Fibroblast of gingiva (primary cell): ENCODE results near the gene GLT1D1.
"Not testable (repeated sequence)": the region's sequence is repeated elsewhere in the genome, so short reads cannot be mapped to it uniquely, and the experiment has no call there.

Experiments used
- DNase-seq: peaks from one replicate; pipeline ENCODE4 v3.0.0-alpha.2; 2011; ENCODE audit warnings: low read depth

GLT1D1 gene

GRCh38 chr12:128852885-128853599 is at the start of gene GLT1D1:
Gene GLT1D1 (plus strand): TSS chr12:128853478. CDS start chr12:128853582, 104 bp downstream.
- DNase-seq: no peak

GRCh38 chr12:128803788-128804187 is 49.5 kb upstream of the GLT1D1 start:
- no peak for DNase-seq

- DNase-seq: no peak
Observed at GRCh38 chr12:128804762-128805161, 48.5 kb upstream of the GLT1D1 start.

- DNase-seq: not testable (repeated sequence)
Observed at GRCh38 chr12:128805406-128805805, 47.9 kb upstream of the GLT1D1 start.

DNA sequence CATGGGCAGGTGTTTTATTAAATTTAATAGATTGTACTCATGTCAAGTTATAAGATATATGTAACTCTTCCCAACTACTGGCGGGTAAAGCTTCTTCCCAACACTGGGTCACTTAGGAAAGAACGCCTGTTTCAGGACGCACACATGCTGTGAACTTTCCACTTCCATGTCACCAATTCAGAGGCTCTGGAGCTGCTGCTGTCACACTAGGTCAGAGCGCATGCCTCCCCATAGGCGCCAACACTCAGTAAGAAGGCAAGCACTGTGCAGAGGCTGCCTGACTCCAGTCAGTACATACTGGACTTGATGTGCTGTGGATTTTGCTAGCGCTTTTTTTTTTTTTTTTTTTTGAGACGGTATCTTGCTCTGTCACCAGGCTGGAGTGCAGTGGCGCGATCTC is 46.7 kb upstream of the GLT1D1 start:
- no peak for DNase-seq

DNA sequence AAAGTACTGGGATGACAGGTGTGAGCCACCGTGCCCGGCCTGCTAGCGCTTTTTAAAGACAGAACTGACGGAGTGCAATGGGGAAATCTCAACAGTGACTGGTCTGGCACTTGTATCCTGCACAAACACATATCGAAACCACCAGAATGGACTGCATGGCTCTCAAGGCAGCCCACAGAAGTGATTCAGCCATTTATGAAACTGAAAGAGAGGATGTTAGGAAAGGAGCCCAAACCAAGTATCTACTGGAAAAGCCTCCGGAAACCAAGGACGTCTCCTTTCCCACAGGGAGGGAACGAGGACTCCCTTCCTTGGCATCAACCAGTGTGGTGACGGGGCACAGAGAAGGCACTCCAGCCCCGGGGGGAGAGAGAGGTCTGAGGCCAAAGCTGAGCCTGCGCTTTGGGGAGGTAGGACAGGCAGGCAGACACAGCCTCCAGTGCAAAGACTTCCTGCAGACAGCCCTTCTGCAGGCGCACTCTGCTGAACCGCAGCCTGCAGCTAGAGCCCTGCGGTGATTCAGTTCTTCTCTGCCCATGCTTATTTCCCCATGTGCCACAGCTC is 46.0 kb upstream of the GLT1D1 start:
- DNase-seq: peak; percentile 41

GRCh38 chr12:128808651-128809050 is 44.6 kb upstream of the GLT1D1 start:
- no peak for DNase-seq

- DNase-seq: peak; percentile 20
Observed at GRCh38 chr12:128810182-128811127, 42.8 kb upstream of the GLT1D1 start.

DNA sequence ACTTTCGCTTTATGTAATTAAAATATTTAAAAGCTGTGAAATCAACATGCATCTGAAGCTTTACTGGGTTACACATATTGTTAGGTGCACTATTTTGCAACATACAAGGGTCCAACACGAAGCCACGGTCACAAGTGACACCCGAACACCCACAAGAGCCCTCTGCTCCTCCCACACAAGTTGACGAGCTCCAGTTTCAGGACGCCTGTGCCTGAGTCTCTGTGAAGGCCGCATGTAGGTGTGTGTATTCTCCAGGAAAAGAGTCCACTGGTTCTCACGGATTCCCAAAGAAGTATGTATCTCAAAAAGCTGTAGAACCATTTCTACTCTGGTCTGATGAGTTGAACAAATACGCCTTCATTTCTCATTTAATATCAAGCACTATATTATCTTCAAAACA is 41.5 kb upstream of the GLT1D1 start:
- no peak for DNase-seq

GRCh38 chr12:128813392-128813791 is 39.9 kb upstream of the GLT1D1 start:
- peak; percentile 46 for DNase-seq

- peak; percentile 21 for DNase-seq
Observed at GRCh38 chr12:128813883-128814282, 39.4 kb upstream of the GLT1D1 start.

GRCh38 chr12:128814411-128815261 is 38.6 kb upstream of the GLT1D1 start:
- DNase-seq: no peak

DNA sequence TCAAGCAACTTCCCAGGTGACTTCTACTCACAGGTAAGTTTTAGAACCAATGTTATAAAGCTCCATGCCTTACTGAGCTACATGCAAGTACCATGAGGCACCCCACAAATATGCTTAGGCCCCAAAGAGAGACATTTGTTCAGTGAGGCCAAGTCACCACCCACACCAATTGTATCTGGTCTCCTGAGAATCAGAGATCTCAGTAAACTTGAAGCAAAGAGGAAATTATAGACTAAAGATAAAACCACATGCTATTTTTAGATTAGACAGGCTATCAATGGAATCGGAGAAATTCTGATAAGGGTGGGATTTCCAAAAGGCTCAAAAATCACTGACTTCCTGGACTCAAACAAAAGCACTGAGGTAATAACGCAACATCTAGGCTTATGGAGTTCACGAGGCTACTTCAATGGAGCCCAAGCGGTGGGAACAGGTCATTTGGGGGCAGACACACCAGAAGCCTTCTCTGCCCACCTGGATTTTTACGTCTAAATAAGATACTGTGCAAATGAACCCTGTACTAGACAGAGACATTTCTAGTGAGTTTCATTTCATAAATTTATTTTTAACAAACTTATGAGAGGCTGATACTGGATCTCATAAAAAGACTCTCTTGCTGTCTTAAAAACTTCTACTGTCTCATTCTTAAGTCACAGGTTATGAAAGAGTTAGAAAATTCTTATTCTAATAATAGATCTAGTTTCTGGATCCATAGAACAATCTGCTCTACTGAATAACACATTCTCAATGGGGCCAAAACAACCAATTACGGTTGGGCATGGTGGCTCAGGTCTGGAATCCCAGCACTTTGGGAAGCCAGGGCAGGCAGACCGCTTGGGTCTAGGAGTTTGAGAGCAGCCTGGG is 37.3 kb upstream of the GLT1D1 start:
- no peak for DNase-seq

DNA sequence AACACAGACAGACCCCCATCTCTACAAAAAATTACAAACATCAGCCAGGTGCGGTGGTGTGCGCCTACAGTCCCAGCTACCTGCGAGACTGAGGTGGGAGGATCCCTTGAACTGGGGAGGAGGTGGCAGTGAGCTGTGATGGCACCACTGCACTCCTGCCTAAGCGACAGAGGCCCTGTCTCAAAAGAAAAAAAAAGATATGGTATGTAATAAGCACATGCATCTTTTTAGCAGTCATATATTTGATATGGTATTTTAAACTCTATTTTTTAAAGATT is 36.7 kb upstream of the GLT1D1 start:
- no peak for DNase-seq

DNA sequence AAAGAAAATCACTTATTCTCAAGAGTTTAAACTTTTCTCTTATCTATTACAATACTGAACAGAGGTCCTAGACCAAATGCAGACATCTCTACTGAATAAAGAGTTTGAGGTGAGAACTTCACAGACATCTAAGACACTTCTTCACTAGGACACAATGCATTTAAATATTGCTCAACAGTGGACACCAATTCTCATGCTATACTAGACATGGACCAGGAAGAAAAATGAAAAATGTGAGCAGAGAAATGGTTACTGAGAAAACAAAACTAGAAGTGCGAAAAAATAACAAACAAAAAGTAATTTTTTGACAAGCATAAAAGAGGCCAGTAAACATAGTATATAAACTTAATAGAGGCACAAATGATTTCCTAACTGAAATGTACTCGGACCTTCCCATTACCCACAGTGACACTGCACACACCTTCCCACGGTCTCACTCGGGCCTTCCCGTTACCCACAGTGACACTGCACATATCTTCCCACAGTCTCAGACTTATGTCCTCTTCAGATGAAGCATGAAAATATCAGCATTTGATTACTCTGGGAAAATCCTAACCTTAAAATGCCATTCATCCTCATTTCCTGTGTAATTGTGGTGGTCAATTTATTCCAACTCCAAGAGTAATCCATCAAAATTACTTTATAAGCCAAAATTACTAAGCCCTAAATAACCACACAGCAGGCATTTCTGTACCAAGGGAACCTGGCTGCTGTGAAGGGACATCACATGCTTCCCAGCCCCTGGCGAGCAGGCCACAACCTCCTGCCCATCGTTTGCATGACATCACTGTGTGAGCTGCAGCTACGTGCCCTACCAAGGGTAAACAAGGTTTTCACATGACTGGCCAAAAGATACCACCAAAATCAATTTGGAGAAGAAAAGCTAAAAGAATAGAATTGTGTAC is 35.9 kb upstream of the GLT1D1 start:
- DNase-seq: peak; percentile 61

DNA sequence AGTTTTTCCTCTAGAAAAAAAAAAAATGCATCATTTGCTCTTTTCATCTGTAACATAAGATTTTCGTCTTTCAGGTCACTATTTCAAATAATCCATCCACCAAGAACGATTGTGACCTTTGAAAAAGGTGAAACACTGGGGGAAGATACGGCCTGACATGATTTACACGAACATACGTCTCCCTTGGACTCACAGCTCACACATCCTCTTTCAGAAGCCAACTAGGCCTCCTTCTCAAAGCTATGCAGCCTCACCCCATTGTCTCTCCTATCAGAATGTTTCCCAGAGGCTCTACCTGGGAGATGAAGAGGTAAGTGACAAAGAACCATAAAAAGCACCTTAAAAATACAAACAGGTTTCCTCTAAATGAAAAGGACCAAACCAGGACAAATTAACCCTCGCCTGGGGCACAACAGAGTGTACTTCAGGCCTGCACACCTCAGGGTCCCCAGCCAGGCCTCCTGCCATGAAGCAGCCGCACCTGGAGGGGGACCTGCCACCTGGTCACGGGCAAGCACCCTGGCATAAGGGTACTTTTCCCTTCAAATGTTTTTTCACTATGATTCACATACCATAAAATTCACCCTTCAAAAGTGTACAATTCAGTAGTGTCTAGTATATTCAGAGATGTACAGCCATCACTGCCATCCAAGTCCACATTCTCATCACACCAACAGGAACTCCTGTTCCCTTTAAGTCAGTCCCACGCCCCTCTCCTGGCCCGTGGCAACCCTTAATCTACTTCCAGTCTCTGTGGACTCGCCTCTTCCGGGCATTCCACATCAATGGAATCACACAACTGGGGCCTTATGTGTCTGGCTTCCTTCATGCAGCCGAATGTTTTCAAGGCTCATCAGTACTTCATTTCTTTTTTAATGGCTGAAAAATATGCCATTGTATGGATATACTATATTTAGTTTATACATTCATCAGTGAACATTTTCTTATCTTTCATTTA is 34.9 kb upstream of the GLT1D1 start:
- DNase-seq: peak; percentile 30

DNA sequence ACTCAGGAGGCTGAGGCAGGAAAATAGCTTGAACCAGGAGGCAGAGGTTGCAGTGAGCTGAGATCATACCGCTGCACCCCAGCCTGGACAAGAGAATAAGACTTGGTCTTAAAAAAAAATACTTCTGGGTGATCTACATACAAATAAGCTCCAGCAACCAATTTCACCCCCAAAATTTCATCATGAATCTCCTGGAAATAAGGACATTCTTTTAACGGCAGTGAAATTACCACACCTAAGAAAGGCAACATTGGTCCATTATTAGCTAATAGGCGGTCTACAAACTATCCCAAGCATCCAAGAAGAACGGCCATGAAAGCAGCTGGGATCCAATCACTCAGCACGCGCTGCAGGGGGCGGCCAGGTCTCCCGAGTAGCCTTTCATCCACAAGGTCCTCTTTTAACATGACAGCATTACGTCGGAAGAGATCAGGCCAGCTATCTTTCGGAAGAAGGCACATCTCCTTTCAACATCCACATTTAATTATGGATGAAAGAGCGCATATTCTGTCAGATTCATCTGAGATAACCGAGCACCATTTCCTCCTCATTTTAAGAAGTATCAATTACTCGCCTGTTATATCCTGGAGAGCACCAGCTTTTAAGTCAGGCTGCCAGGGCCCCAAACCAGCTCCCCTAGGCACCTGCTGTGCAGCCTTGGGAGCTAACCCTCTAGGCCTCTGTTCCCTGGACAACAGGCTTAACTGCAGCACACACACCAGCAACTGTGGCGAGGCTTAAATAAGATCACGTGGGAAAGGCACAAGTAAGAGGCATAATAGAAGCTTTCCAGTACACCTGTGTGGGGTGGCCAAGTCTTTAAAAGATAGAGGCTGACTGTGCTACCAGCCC is 33.8 kb upstream of the GLT1D1 start:
- DNase-seq: no peak

DNA sequence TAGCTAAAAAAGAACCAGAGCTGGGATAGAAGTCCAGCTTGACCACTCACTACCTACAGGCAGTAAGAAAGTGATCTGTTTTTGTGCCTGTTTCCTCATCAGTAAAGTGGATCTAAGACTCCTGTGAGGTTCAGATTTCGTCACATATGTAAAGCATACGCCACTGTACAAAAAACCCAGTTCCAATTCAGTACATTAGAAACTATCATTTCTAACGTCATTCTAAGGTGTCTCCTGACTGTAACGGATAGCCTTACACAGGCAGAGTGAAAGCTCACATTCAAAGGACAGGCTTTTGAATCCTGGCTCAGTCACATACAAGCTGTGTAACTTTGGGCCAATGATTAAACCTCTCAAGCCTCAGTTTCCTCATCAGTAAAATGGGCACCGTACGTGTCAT is 33.0 kb upstream of the GLT1D1 start:
- DNase-seq: no peak
